K562 (cell line): ENCODE results near the gene DLGAP1. TPM values are rescaled to one million over a fixed set of nuclear protein-coding genes. Genes with fewer than 3 reads are reported as not detected.
A peak's percentile ranks its signal among the peaks of the same experiment; 100 is the strongest.

Experiments
- CCAR2 ChIP-seq: fragments of 200-400 bp; formaldehyde crosslinking; IDR thresholded peaks from 2 replicates; pipeline ENCODE4 v1.6.1; 2017; ENCODE audit warnings: mild to moderate bottlenecking, low read depth, low read length
- CHD2 ChIP-seq: IDR thresholded peaks from 2 replicates; pipeline ENCODE4 v1.6.1; 2011; ENCODE audit warnings: low read depth, low read length
- DNMT1 ChIP-seq: fragments of 450-650 bp; IDR thresholded peaks from 2 replicates; pipeline ENCODE4 v1.6.1; 2016; ENCODE audit warnings: antibody characterized with exemption, mild to moderate bottlenecking
- EP300 ChIP-seq: IDR thresholded peaks from 2 replicates; pipeline ENCODE4 v1.6.1; 2012; ENCODE audit warnings: low read length, improper control_type of control experiment
- ETV1 ChIP-seq: fragments of 450-650 bp; conservative IDR thresholded peaks from 2 replicates; pipeline ENCODE4 v1.6.1; 2016; ENCODE audit warnings: missing genetic modification characterization, control low read depth, low read depth, missing compliant biosample characterization
- JUNB ChIP-seq: fragments of 450-650 bp; formaldehyde crosslinking; conservative IDR thresholded peaks from 2 replicates; pipeline ENCODE4 v1.4.0; 2020; ENCODE audit warnings: mild to moderate bottlenecking
- JUND ChIP-seq, 2 experiments: IDR thresholded peaks; 2 replicates in 1 of 2; 3 replicates in 1 of 2; pipeline ENCODE4 v1.6.1; 2011; ENCODE audit warnings: borderline replicate concordance in 2 of 2, low read depth in 2 of 2, low read length in 2 of 2, improper control_type of control experiment in 1 of 2, missing biosample characterization in 1 of 2, missing genetic modification characterization in 1 of 2, missing genetic modification reagents in 1 of 2
- KHSRP ChIP-seq: fragments of 450-650 bp; IDR thresholded peaks from 2 replicates; pipeline ENCODE4 v1.6.1; 2017
- KLF16 ChIP-seq: IDR thresholded peaks from 2 replicates; pipeline ENCODE4 v1.6.1; 2016; ENCODE audit warnings: antibody characterized with exemption
- NRF1 ChIP-seq, 2 experiments: fragments of 450-650 bp; IDR thresholded peaks in 1 of 2; conservative IDR thresholded peaks in 1 of 2; 2 replicates each; pipeline ENCODE4 v1.6.1; 2014; ENCODE audit warnings: mild to moderate bottlenecking in 2 of 2
- NUFIP1 ChIP-seq: fragments of 450-650 bp; IDR thresholded peaks from 2 replicates; pipeline ENCODE4 v1.6.1; 2018; ENCODE audit not compliant: partially characterized antibody
- PATZ1 ChIP-seq: fragments of 250-450 bp; sonication (Bioruptor Pico); IDR thresholded peaks from 2 replicates; pipeline ENCODE4 v1.5.0; 2020; ENCODE audit warnings: mild to moderate bottlenecking, borderline replicate concordance
- RBM17 ChIP-seq: fragments of 200-400 bp; formaldehyde crosslinking; IDR thresholded peaks from 2 replicates; pipeline ENCODE4 v1.6.1; 2017; ENCODE audit warnings: low read depth, mild to moderate bottlenecking, low read length, borderline replicate concordance
- TAF9B ChIP-seq: fragments of 450-650 bp; IDR thresholded peaks from 2 replicates; pipeline ENCODE4 v1.6.1; 2018; ENCODE audit warnings: mild to moderate bottlenecking; ENCODE audit not compliant: partially characterized antibody
- TCF15 ChIP-seq: fragments of 250-450 bp; sonication (Bioruptor Pico); IDR thresholded peaks from 2 replicates; pipeline ENCODE4 v1.8.0; 2022; ENCODE audit warnings: moderate library complexity, mild to moderate bottlenecking, inconsistent platforms
- TEAD1 ChIP-seq, 2 experiments: fragments of 450-650 bp in 1 of 2; sonication (generic) in 1 of 2; formaldehyde crosslinking; IDR thresholded peaks; 2 replicates each; pipeline versions ENCODE4 v1.4.0 to v1.8.0; 2020 to 2022; ENCODE audit warnings: mild to moderate bottlenecking in 2 of 2, missing genetic modification reagents in 1 of 2
- USF1 ChIP-seq: sonication (generic); formaldehyde crosslinking; IDR thresholded peaks from 2 replicates; pipeline ENCODE4 v1.9.0; 2022; ENCODE audit warnings: mild to moderate bottlenecking, missing genetic modification reagents
- ZBTB17 ChIP-seq: fragments of 450-650 bp; formaldehyde crosslinking; IDR thresholded peaks from 2 replicates; pipeline ENCODE4 v1.4.0; 2020; ENCODE audit warnings: mild to moderate bottlenecking
- ZNF644 ChIP-seq: fragments of 200-800 bp; sonication (Bioruptor generic); IDR thresholded peaks from 2 replicates; pipeline ENCODE4 v1.6.1; 2016; ENCODE audit warnings: low read depth, missing genetic modification characterization, missing compliant biosample characterization
- ZNF699 ChIP-seq: fragments of 250-450 bp; sonication (Bioruptor Pico); IDR thresholded peaks from 2 replicates; pipeline ENCODE4 v1.8.0; 2021; ENCODE audit warnings: mild to moderate bottlenecking, moderate library complexity; ENCODE audit not compliant: insufficient replicate concordance
- polyA plus RNA-seq, 8 experiments: library from polyadenylated mRNA; depleted of rRNA in 4 of 8; stranded (reverse) in 5 of 8; unstranded in 3 of 8; fragments of >200 nt; fragmentation: Nextera tagmentation in 2 of 8; fragmentation: Illumina TruSeq in 1 of 8; extraction: Ambion mirVana in 2 of 8; extraction: Trizol in 1 of 8; gene quantifications; 2 replicates each; pipeline versions ENCODE4 v1.2.1 to v1.2.3, GENCODE V29; 2011 to 2014; ENCODE audit warnings: inconsistent platforms in 1 of 8, missing spikeins in 1 of 8
- total RNA-seq, 7 experiments: library from RNA; depleted of rRNA in 6 of 7; stranded (reverse); fragments of >200 nt in 6 of 7; fragmentation: Illumina TruSeq in 2 of 7; extraction: Trizol in 2 of 7; gene quantifications; 2 replicates each; pipeline versions ENCODE4 v1.2.1 to v1.2.3, GENCODE V29; 2011 to 2021; ENCODE audit warnings: low replicate concordance in 1 of 7
- TF ChIP-seq, protein P1 (sequence below): fragments of 250-450 bp; sonication (Bioruptor Pico); IDR thresholded peaks from 2 replicates; pipeline ENCODE4 v1.8.0; 2021; ENCODE audit warnings: moderate library complexity, mild to moderate bottlenecking, inconsistent platforms
- TF ChIP-seq, protein P2 (sequence below): fragments of 250-450 bp; sonication (Bioruptor Pico); IDR thresholded peaks from 2 replicates; pipeline ENCODE4 v1.8.0; 2022; ENCODE audit warnings: moderate library complexity, mild to moderate bottlenecking, inconsistent platforms
- TF ChIP-seq, protein P3 (sequence below): sonication (generic); formaldehyde crosslinking; IDR thresholded peaks from 2 replicates; pipeline ENCODE4 v1.8.0; 2023; ENCODE audit warnings: mild to moderate bottlenecking, missing genetic modification reagents

DLGAP1 gene
- total and polyA plus RNA-seq, 9 of the 15 experiments (the other 6 are each of a cell fraction or from before 2014, with no cell fraction given), result 0.04 to 0.22 (median 0.08) TPM

DNA sequence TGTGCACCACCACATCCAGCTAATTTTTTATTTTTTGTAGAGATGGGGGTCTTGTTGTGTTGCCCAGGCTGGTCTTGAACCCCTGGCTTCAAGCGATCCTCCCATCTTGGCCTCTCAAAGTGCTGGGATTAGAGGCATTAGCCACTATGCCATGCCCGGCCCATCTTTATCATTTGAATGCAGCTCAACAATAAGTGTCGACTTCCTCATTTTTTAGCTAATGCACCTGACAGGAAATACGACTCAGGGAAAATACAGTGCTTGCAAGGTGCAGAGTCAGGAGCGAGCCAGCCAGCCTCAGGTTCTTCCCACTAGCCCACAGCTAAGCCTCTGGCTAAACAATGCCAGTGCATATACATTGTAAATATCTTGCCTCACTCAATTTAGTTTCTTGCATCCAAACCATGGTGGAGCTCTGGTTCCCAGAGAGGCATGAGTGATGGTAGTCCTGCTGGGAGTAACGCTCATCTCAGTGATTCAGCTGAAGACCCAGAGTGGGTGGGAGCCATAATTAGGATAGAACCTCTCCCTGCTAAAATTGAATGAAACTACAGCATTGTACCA lies 870.1 kb downstream of the DLGAP1 start (continued):
- TF ChIP-seq USF1 (CRISPR knock-in tag) (no peak; the same call in 1 of the 2 replicates), CHD2 (no peak), KHSRP (no peak), ZNF699 (no peak), NUFIP1 (no peak), NRF1 (conservative IDR thresholded peaks at IDR 0.05 in 1 of 2, IDR thresholded peaks at IDR 0.05 in 1 of 2) (peak in 1 of 2 experiments; percentile 31; a peak in 2 of 4 replicates), PATZ1 (CRISPR knock-in tag) (no peak), CCAR2 (no peak), RBM17 (no peak), EP300 (no peak; the same call in 1 of the 2 replicates), TEAD1 (CRISPR knock-in tag; IDR thresholded peaks at IDR 0.05) (peak in 1 of 2 experiments; percentile 47; a peak in 3 of 4 replicates), ETV1 (tag) (peak; percentile 43), JUNB (CRISPR knock-in tag) (no peak), ZNF644 (tag) (peak; percentile 25; the same call in 1 of the 2 replicates), TCF15 (CRISPR knock-in tag) (no peak), KLF16 (peak; percentile 78), JUND (IDR thresholded peaks at IDR 0.05; ENCODE audit: borderline replicate concordance, low read depth, low read length) (peak; percentile 7; the same call in 1 of the 2 replicates), JUND (tag; IDR thresholded peaks at IDR 0.05; ENCODE audit: borderline replicate concordance, low read depth, low read length) (no peak), DNMT1 (no peak), ZBTB17 (CRISPR knock-in tag) (no peak), TAF9B (no peak)
- TF ChIP-seq, protein P1, sequence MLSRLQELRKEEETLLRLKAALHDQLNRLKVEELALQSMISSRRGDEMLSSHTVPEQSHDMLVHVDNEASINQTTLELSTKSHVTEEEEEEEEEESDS (CRISPR knock-in tag), result no peak
- TF ChIP-seq, protein P2, sequence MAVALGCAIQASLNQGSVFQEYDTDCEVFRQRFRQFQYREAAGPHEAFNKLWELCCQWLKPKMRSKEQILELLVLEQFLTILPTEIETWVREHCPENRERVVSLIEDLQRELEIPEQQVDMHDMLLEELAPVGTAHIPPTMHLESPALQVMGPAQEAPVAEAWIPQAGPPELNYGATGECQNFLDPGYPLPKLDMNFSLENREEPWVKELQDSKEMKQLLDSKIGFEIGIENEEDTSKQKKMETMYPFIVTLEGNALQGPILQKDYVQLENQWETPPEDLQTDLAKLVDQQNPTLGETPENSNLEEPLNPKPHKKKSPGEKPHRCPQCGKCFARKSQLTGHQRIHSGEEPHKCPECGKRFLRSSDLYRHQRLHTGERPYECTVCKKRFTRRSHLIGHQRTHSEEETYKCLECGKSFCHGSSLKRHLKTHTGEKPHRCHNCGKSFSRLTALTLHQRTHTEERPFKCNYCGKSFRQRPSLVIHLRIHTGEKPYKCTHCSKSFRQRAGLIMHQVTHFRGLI (CRISPR knock-in tag), result 0 out of 2 replicates have a peak, but pooled peaks have one; percentile 43
- TF ChIP-seq, protein P3, sequence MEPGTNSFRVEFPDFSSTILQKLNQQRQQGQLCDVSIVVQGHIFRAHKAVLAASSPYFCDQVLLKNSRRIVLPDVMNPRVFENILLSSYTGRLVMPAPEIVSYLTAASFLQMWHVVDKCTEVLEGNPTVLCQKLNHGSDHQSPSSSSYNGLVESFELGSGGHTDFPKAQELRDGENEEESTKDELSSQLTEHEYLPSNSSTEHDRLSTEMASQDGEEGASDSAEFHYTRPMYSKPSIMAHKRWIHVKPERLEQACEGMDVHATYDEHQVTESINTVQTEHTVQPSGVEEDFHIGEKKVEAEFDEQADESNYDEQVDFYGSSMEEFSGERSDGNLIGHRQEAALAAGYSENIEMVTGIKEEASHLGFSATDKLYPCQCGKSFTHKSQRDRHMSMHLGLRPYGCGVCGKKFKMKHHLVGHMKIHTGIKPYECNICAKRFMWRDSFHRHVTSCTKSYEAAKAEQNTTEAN (CRISPR knock-in tag), result no peak
